HEK293 (cell line): ENCODE data around the gene LRBA.

Experiments
- CTCF ChIA-PET: fragments of 350-600 bp; formaldehyde crosslinking; extraction: SDS; loops from one replicate; lab custom pipeline; 2021; ENCODE audit warnings: antibody characterized with exemption; lab: Yijun Ruan, JAX
- POLR2A ChIA-PET: fragments of 300-600 bp; formaldehyde crosslinking; extraction: SDS; loops from one replicate; lab custom pipeline; 2020; ENCODE audit warnings: antibody characterized with exemption, inconsistent platforms; lab: Yijun Ruan, JAX
- H3K27ac ChIP-seq: fragments of 200-500 bp; sonication (Bioruptor generic); 2 replicates; pipeline ENCODE4 v1.5.1; 2014; ENCODE audit warnings: low read depth, low read length, control low read depth, inconsistent platforms; ENCODE audit errors: extremely low read depth
- H3K36me3 ChIP-seq, 2 experiments: fragments of 200-500 bp in 1 of 2; sonication (Bioruptor generic) in 1 of 2; 1 replicate in 1 of 2; 2 replicates in 1 of 2; pipeline ENCODE4 v1.5.1; 2014 to 2017; ENCODE audit warnings: inconsistent platforms in 2 of 2, low read length in 2 of 2; ENCODE audit not compliant: control insufficient read depth in 2 of 2, insufficient read depth in 1 of 2
- H3K4me1 ChIP-seq: fragments of 200-500 bp; sonication (Bioruptor generic); 2 replicates; pipeline ENCODE4 v1.5.1; 2014; ENCODE audit warnings: mild to moderate bottlenecking, low read length, inconsistent platforms; ENCODE audit not compliant: control insufficient read depth, insufficient read depth
- H3K4me3 ChIP-seq: 2 replicates; pipeline ENCODE4 v1.5.1; 2011; ENCODE audit warnings: low read depth, mild to moderate bottlenecking, control low read depth, low read length, moderate library complexity
- H3K9me3 ChIP-seq: fragments of 200-500 bp; sonication (Bioruptor generic); 2 replicates; pipeline ENCODE4 v1.5.1; 2014; ENCODE audit warnings: low read depth, low read length, inconsistent platforms; ENCODE audit not compliant: control insufficient read depth, insufficient read depth
- ATF2 ChIP-seq: fragments of 450-650 bp; formaldehyde crosslinking; IDR thresholded peaks from 2 replicates; pipeline ENCODE4 v1.5.1; 2016; ENCODE audit warnings: missing biosample characterization, missing genetic modification characterization, low read depth
- KLF1 ChIP-seq: fragments of 450-650 bp; formaldehyde crosslinking; IDR thresholded peaks from 2 replicates; pipeline ENCODE4 v1.5.1; 2016; ENCODE audit warnings: missing biosample characterization, missing genetic modification characterization
- KLF16 ChIP-seq: fragments of 450-650 bp; formaldehyde crosslinking; IDR thresholded peaks from 2 replicates; pipeline ENCODE4 v1.5.1; 2017; ENCODE audit warnings: missing biosample characterization, missing genetic modification characterization
- MZF1 ChIP-seq: fragments of 450-650 bp; formaldehyde crosslinking; IDR thresholded peaks from 2 replicates; pipeline ENCODE4 v1.5.1; 2017; ENCODE audit warnings: missing biosample characterization, missing genetic modification characterization, borderline replicate concordance
- PBX3 ChIP-seq: sonication (generic); formaldehyde crosslinking; IDR thresholded peaks from 2 replicates; pipeline ENCODE4 v1.8.1; 2022; ENCODE audit warnings: mild to moderate bottlenecking, moderate library complexity, missing genetic modification reagents
- YY1 ChIP-seq: fragments of 450-650 bp; formaldehyde crosslinking; IDR thresholded peaks from 2 replicates; pipeline ENCODE4 v1.5.1; 2018; ENCODE audit warnings: missing biosample characterization, missing genetic modification characterization
- ZBTB21 ChIP-seq: fragments of 450-650 bp; formaldehyde crosslinking; IDR thresholded peaks from 2 replicates; pipeline ENCODE4 v1.5.1; 2017; ENCODE audit warnings: missing biosample characterization, missing genetic modification characterization
- ZBTB48 ChIP-seq: fragments of 450-650 bp; formaldehyde crosslinking; IDR thresholded peaks from 2 replicates; pipeline ENCODE4 v1.5.1; 2016; ENCODE audit warnings: missing biosample characterization, missing genetic modification characterization
- ZNF133 ChIP-seq: fragments of 450-650 bp; formaldehyde crosslinking; IDR thresholded peaks from 2 replicates; pipeline ENCODE4 v1.5.1; 2016; ENCODE audit warnings: missing biosample characterization, missing genetic modification characterization
- ZNF239 ChIP-seq: fragments of 450-650 bp; formaldehyde crosslinking; IDR thresholded peaks from 2 replicates; pipeline ENCODE4 v1.5.1; 2016; ENCODE audit warnings: missing biosample characterization, missing genetic modification characterization
- ZNF26 ChIP-seq: fragments of 450-650 bp; formaldehyde crosslinking; IDR thresholded peaks from 2 replicates; pipeline ENCODE4 v1.5.1; 2016; ENCODE audit warnings: missing biosample characterization, missing genetic modification characterization
- ZNF266 ChIP-seq: fragments of 450-650 bp; formaldehyde crosslinking; IDR thresholded peaks from 2 replicates; pipeline ENCODE4 v1.5.1; 2016; ENCODE audit warnings: missing biosample characterization, missing genetic modification characterization, low read depth
- ZNF324 ChIP-seq: fragments of 450-650 bp; formaldehyde crosslinking; IDR thresholded peaks from 2 replicates; pipeline ENCODE4 v1.5.1; 2016; ENCODE audit warnings: missing biosample characterization, missing genetic modification characterization
- ZNF394 ChIP-seq: fragments of 450-650 bp; formaldehyde crosslinking; IDR thresholded peaks from 2 replicates; pipeline ENCODE4 v1.5.1; 2016; ENCODE audit warnings: missing biosample characterization, missing genetic modification characterization, mild to moderate bottlenecking, moderate library complexity, borderline replicate concordance
- ZNF48 ChIP-seq: fragments of 450-650 bp; formaldehyde crosslinking; IDR thresholded peaks from 2 replicates; pipeline ENCODE4 v1.5.1; 2016; ENCODE audit warnings: missing biosample characterization, missing genetic modification characterization
- ZNF561 ChIP-seq: fragments of 450-650 bp; IDR thresholded peaks from 2 replicates; pipeline ENCODE4 v1.5.1; 2018; ENCODE audit warnings: missing biosample characterization, missing genetic modification characterization, borderline replicate concordance
- ZNF624 ChIP-seq: fragments of 450-650 bp; formaldehyde crosslinking; IDR thresholded peaks from 2 replicates; pipeline ENCODE4 v1.5.1; 2017; ENCODE audit warnings: missing biosample characterization, missing genetic modification characterization
- ZNF664 ChIP-seq: fragments of 450-650 bp; formaldehyde crosslinking; IDR thresholded peaks from 2 replicates; pipeline ENCODE4 v1.5.1; 2016; ENCODE audit warnings: missing biosample characterization, missing genetic modification characterization
- ZNF777 ChIP-seq: fragments of 450-650 bp; formaldehyde crosslinking; IDR thresholded peaks from 2 replicates; pipeline ENCODE4 v1.5.1; 2017; ENCODE audit warnings: missing biosample characterization, missing genetic modification characterization, borderline replicate concordance
- TF ChIP-seq, protein P1 (sequence below): fragments of 450-650 bp; formaldehyde crosslinking; IDR thresholded peaks from 2 replicates; pipeline ENCODE4 v1.5.1; 2017; ENCODE audit warnings: missing biosample characterization, missing genetic modification characterization

LRBA gene

DNA sequence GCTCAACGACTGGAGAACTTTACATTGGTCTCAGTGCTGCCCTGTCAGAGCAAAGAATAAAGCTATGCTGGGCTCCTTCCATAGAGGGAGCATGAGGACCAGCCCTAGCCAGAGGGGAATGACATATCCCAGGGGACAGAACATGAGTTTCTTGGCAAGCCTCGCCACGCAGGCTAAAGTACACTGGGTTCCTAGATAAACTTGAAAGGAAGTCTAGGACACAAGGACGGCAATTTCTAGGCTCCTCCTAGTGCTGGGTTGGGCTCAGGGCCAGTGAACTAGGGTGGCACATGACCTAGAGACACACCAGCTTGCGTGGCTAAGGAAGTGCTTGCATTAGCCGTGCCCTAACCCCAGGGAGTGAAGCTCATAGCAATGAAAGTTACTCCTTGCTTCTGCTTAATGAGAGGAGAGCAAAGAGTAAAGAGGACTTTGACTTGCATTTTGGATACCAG is 292.1 kb downstream of the LRBA start (continued):
- TF ChIP-seq MZF1 (tag by site-specific recombination) (peak; percentile 63; the same call in 1 of the 2 replicates), ZNF48 (no peak), ZNF324 (tag by site-specific recombination) (no peak), ZBTB48 (tag by site-specific recombination) (peak; percentile 68; the same call in 1 of the 2 replicates), ZNF561 (tag by site-specific recombination) (no peak)
- TF ChIP-seq, protein P1, sequence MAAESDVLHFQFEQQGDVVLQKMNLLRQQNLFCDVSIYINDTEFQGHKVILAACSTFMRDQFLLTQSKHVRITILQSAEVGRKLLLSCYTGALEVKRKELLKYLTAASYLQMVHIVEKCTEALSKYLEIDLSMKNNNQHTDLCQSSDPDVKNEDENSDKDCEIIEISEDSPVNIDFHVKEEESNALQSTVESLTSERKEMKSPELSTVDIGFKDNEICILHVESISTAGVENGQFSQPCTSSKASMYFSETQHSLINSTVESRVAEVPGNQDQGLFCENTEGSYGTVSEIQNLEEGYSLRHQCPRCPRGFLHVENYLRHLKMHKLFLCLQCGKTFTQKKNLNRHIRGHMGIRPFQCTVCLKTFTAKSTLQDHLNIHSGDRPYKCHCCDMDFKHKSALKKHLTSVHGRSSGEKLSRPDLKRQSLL (tag by site-specific recombination), result 0 out of 2 replicates have a peak, but pooled peaks have one; percentile 18

- no peak for TF ChIP-seq KLF1
- no peak for TF ChIP-seq ZNF777 (tag by site-specific recombination)
- no peak for TF ChIP-seq ZNF239
- TF ChIP-seq ZNF26 (tag by site-specific recombination), result no peak
- no peak for TF ChIP-seq ZNF133
- no peak for TF ChIP-seq KLF16
- no peak for TF ChIP-seq ZNF394 (tag by site-specific recombination)
- no peak for TF ChIP-seq ZNF624 (tag by site-specific recombination)
- TF ChIP-seq ZNF664 (tag by site-specific recombination), result no peak
- no peak for TF ChIP-seq ZNF266 (tag by site-specific recombination)
- TF ChIP-seq YY1 (tag by site-specific recombination), result no peak
- TF ChIP-seq, all 188 proteins: peak for 0
- ChIA-PET POLR2A (no interaction called here), CTCF (no interaction called here)
- H3K4me1 ChIP-seq, result no peaks in the 10 kb centered on the region
- no peaks in the 10 kb centered on the region for H3K9me3 ChIP-seq
- no peak overlapping the region for H3K27ac ChIP-seq
- H3K4me3 ChIP-seq, result no peak overlapping the region
- H3K36me3 ChIP-seq, result no peaks in the 10 kb centered on the region
Measured at GRCh38 chr4:150720973-150721518, 294.0 kb downstream of the LRBA start.

DNA sequence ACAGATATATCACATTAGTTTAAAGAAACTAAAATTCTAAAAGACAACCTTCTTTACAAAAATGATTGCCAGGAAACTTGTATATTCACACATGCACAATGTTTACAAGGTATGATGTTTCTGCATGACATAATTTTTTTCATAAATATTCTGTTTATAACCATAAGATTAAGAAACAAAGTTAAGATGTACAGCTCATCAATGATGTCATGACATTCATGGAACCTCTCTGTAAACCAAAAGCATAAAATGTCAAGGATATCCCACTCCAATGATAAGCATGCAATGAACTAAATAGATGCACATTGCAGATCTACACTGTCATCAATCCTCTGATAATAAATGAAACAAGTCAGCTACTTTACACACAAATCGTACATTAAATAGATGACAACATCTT is 297.1 kb downstream of the LRBA start:
- H3K4me1 ChIP-seq, result peaks cover 4% of the 10 kb centered on the region
- H3K4me3 ChIP-seq, result no peak overlapping the region
- H3K9me3 ChIP-seq, result no peaks in the 10 kb centered on the region
- H3K36me3 ChIP-seq, result no peaks in the 10 kb centered on the region
- TF ChIP-seq PBX3 (CRISPR knock-in tag) (no peak), ZBTB21 (tag by site-specific recombination) (no peak), ATF2 (tag by site-specific recombination) (peak; percentile 56)
- ChIA-PET CTCF (interaction anchor here (0.6 to 0.7 kb wide), 2 partner anchors 9 to 276 kb away, joined by 3 to 5 read pairs; no protein-coding TSS in a partner anchor), POLR2A (no interaction called here)
- H3K27ac ChIP-seq, result no peak overlapping the region
